Stimulated activated CD4-positive, alpha-beta T cell treated with anti-CD3 and anti-CD28 coated beads, Interleukin-1b, Interleukin-23, amount 100 ng/mL, for 24 hours (primary cell): ENCODE results near the gene DPRX.
"Not testable (repeated sequence)": the region's sequence is repeated elsewhere in the genome, so short reads cannot be mapped to it uniquely, and the experiment has no call there.

Experiments
- DNase-seq, 4 experiments: peaks; one replicate each; pipeline ENCODE4 v3.0.0-alpha.2; 2020; ENCODE audit warnings: low read depth in 4 of 4, low spot score in 1 of 4

The DPRX gene

DNA sequence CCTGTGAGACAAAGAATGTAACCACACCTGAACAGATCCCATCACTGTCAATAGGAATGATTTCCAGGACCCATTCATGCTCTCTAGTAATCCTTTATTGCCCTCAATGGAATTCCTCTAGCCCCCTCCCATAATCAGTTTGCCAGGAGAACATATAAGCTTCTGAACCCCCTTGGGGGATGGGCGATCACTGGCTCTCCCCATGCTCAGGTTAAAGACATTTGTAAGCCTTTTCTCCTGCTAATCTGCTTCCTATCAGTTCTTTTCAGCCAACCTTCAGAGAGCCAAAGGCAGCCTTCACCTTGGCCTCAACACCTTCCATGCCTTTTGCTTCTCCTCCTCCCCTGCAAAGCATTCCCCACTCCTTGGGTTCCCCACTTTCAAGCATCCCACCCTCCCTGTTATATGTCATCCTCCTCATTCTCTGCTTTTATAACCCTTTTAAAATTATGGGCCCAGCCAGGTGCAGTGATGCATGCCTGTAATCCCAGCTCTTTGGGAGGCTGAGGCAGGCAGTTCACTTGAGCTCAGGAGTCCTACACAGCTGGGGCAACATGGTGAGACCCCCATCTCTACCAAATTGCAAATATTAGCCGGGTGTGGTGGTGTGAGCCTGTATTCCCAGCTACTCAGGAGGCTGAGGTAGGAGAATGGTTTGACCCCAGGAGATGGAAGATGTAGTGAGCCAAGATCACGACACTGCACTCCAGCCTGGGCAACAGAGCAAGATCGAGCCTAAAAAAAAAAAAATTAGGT is 12.4 kb downstream of the DPRX start:
- no peak for DNase-seq

DNA sequence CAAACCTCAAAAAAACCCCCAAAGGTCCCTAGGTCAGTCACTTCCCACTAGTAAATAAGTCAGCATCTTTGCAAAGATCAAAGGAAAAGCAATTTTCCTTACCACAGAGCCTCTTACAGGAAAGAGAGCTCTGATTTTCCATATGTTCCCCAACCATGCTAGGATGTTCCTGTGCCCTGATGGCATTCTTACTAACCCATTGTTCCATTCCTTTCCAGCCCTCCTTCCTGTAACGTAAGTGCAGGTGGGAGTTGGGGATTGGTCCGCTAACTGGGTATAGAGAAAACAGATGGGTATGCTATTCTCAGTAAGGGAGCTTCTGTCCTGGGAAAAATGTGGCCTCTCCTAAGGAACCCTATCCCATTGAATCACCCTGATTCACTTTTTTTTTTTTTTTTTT is 14.3 kb downstream of the DPRX start:
- no peak for DNase-seq

DNA sequence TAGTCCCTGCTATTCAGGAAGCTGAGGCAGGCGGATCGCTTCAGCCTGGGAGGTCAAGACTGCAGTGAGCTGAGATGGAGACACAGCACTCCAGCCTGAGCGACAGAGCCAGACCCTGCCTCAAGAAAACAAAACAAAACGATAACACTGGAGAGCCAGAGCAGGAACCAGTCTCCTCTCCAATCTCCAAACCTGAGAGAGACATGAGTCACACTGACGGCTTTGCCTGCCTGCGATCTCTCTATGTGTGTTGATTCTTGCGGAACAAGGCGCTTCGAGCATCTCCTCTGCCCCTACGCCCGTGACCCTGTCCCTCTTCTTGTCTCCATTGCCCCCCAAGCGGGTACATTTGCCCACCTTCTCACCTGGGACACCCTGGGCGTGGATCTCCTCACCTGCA is 15.6 kb downstream of the DPRX start:
- DNase-seq = no peak

DNA sequence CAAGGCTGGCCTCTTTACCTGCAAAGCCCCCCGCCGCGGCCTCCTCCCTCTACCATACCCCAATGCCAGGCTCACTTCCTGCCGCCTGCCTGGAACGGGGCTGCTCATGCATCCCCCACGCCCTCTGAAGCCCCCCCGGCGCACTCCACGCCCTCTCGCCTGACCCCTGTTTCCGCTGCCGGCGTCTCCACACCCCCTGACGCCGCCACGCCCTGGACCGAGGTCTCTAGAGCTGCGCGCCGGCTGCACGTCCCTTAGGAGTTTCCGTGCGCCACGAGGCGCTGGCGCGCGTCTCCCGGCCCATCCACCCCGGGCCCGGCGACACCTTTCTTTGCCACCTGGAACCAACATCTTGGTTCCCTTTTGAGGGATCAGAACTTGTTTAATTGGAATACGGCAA is 16.0 kb downstream of the DPRX start:
- DNase-seq = no peak

DNA sequence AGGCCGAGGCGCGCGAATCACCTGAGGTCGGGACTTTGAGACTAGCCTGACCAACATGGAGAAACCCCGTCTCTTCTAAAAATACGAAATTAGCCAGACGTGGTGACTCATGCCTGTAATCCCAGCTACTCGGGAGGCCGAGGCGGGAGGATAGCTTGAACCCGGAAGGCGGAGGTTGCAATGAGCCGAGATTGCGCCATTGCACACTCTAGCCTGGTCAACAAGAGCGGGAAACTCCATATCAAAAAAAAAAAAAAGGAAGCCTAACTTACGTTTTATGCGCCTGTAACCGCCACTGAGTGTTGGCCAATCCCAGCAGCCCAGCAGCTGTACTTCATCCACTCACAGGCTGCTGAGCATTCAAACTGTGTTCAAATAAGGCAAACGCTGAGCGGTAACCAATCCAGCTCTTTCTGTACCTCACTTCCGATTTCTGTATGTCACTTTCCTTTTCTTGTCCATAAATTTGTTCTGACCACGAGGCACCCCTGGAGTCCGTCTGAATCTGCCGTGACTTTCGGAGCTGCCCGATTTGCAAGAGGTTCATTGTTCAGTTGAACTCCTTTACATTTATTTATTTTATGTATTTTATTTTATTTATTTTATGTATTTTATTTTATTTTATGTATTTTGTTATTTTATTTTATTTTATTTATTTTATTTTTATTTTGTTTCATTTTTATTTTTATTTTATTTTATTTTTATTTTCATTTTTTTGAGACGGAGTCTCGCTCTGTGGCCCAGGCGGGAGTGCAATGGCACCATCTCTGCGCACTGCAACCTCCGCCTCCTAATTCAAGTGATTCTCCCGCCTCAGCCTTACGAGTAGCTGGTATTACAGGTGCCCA is 18.2 kb downstream of the DPRX start:
- no peak for DNase-seq

DNA sequence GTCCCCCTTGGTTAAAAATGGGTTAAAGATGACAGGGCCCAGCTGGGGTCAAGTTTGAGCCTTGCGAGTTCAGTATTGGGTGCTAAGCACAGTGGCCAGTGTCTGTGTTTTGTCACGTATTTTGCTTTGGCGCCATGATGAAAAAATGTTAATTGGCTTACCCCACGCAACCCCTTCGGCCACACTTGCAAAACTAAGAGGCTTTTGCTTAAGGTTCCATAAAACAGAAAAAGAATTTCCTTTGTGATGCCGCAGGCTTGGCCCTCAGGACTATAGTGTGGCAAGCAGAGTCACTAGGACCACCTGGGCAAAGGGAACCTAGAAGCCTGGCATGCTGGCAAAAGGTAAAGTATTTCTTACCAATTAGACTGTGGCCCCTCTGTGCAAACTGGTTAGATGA is 20.7 kb downstream of the DPRX start:
- no peak for DNase-seq

DNA sequence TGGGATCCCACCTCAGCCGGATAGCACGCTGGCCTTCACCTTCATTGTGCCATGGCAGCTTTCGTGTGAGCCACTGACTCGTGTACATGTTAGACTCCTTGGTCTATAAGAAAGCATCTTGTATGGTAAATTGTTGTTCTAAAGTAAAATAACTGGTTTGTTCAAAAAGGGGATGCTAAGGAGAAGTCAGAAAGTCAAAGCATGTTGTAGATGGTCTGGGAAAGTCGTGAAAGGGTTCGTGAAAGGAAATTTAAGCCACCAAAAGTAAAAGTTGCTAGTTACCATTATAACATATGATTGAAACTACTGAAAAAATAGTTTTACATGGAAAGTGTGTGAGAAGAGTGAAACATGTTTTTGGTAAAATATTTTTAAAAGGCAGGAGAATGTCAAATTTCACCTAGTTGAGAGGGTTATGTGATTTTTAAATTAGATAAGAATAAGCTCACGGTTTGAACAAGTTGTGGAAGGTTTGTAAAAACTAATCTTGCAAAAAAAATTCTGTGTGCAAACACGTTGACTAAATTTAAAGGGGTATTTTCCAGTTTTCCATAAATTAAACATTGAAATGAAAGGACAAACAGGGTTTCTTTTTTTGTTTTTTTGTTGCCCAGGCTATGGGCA is 23.4 kb downstream of the DPRX start:
- no peak for DNase-seq

DNA sequence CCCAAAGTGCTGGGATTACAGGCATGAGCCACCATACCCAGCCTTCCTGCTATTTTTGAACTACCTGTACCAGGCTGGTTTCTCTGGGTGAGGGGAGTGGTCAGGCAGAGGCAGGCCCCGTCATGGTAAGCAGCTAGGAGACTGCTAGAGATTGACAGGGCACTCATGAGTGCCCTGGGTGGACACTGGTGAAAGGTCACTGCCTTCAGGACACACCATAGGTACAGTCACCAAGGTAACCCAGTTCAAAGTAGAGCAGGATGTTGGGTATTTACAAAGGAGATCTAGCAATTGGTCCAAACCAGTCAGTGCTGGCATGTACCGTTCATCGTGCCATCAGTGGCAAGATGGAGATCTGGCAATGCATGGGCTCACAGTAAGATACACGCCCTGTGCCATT is 25.5 kb downstream of the DPRX start:
- no peak for DNase-seq

DNA sequence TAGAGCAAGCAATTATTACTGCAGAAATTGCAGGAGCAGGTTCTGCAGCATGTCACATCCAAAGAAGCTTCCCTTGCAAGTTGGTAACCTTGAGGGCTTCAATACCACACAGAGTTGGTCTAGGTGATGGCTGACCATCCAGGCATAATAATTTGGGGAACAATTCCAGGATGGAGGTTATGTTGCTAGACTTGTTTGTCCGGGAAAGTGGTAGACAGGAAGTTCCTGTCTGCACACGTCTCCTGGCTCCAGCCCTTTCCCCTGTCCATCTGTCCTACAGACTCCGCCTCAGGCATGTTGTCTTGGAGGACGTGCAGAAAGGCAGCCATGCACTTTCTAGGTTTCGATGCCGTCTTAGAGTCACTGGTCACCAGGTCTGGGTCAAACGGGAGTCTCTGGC is 26.0 kb downstream of the DPRX start:
- no peak for DNase-seq

DNA sequence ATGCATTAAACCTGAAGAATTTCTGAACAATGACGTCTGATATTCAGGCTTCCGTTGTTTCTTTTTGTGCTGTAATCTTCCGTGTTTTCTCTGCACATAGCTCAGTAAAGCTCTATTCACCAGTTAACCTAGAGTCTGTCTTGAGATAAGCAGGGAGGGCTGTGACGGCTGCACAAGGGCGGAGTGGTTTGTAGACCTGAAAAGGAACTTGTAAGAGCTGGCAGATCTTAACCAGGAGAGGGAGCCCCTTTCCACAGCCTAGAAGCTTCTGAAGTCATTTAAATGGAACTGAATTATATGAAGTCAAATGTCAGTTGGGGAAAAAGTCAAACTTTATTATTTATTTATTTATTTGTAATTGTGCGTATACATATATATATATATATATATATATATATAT is 27.5 kb downstream of the DPRX start:
- DNase-seq = no peak

DNA sequence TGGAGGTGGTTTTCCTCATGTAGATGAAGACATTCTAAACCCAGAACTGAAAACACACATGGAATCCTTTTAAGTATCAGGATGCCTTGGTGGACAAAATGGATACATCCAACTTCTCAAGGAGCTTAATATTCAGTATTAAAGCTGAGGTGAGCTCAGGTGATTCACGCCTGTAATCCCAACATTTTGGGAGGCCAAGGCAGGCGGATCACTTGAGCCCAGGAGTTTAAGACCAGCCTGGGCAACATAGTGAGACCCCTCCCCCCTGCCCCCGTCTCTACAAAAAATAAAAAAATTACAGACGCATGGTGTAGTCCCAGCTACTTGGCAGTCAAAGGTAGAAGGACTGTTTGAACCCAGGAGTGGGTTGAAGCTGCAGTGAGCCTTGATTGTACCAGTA is 28.8 kb downstream of the DPRX start:
- no peak for DNase-seq

DNA sequence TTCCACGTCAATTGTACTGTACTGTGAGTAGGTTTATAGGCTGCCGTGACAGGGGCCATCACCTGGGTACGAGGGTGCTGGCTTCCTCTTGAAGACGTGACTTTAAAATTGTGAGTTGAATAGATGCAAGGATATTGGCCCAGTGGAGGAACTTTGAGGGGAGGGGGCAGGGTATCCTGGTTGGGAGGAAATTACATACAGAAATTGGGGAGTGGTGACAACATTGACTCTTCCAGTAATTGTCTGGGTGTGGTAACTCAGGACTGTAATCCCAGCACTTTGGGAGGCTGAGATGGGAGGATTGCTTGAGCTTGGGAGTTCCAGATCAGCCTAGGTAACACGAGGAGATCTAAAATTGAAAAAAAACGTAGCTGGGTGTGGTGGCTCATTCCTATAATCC is 30.4 kb downstream of the DPRX start:
- DNase-seq = no peak

DNA sequence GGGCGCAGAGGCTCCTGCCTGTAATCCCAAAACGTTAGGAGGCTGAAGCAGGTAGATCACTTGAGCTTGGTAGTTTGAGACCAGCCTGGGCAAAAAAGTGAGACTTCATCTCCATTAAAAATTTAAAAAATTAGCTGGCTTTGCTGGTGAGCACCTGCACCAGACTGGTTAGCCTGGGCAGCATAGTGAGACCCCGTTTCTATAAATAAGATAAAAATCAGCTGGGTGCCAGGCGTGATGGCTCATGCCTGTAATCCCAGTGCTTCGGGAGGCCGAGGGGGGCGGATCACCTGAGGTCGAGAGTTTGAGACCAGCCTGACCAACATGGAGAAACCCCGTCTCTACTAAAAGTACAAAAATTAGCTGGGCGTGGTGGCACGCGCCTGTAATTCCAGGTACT is 32.4 kb downstream of the DPRX start:
- no peak for DNase-seq

DNA sequence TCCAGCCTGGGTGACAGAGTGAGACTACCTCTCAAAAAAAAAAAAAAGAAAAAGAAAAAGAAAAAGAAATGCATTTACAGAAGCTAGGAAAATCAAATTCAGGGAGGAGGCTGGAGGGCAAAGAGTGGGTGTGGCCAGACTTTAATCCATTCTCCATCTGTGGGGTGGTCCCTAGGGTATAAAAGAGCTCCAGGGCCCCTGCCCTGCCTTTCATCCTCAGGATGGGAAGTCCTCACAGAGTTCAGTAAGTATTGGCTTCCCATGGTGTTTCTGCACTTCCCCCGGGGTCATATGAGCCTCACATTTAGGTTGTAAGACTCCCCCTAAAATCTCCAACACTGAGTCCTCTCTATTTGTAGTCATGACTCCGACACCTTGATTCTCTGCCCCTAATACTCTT is 33.0 kb downstream of the DPRX start:
- no peak for DNase-seq

DNA sequence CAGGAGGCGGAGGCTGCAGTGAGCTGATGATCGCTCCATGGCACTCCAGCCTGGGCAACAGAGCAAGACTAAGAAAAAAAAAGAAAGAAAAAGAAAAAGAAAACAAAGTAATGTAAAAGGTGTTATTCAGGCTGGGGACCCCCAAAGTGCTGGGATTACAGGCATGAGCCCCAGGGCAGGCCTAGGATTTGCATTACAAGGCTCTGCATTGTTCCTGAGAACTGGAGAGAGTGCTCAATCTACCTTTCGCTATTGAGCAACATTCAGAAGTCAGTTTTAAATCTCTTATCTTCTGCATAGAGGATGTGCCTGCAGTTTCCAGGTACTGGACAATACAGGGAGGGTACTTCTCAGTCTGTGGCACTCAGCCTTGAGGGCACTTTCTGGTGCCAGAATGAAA is 34.5 kb downstream of the DPRX start:
- not testable (repeated sequence) for DNase-seq

DNA sequence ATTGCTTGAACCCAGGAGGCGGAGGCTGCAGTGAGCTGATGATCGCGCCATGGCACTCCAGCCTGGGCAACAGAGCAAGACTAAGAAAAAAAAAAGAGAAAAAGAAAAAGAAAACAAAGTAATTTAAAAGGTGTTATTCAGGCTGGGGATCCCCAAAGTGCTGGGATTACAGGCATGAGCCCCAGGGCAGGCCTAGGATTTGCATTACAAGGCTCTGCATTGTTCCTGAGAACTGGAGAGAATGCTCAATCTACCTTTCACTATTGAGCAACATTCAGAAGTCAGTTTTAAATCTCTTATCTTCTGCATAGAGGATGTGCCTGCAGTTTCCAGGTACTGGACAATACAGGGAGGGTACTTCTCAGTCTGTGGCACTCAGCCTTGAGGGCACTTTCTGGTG is 37.0 kb downstream of the DPRX start:
- not testable (repeated sequence) for DNase-seq

DNA sequence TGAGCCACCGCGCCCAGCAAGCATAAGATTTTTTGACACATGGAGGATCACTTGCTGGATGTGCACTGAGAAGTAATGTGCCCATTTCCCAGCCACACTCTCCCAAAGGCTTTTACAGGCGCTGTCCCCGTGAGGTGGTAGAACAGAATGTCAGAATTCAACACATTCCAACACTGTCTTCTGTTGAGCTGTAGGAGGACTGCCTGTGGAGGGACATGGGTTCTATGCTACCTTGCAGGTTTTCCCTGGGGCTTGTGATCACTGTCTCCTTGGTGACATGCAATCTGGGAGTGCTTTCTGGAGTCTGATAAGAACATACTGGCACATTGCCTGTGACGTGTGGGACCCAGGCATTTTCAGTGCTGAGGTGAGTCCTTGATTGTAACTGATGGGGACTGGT is 38.5 kb downstream of the DPRX start:
- DNase-seq = no peak

DNA sequence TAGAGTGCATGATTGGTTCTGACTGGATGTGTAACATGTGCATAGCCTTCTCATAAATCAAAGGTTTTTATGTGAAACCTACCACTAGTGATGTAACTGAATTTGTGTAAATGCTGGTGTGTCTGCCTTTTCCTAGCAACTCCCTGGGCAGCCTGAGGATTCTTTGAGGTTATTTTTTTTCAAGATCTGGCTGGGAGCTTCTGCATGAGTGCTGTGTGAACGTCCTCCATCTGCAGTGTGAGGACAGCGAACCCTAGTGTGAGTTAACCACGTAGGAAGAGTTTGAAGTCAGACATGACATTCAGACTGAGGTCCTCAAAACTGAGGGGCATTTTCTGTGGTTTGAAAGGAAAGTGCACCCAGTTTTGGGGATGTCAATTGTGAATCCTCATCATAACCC is 39.9 kb downstream of the DPRX start:
- DNase-seq = no peak
